Neural cell (in vitro differentiated cells): ENCODE measurements around the gene SULF2. TPM values are rescaled to one million over a fixed set of nuclear protein-coding genes. Genes with fewer than 3 reads are reported as not detected.
A peak's percentile ranks its signal among the peaks of the same experiment; 100 is the strongest.

Experiments used
- H2AFZ ChIP-seq: fragments of 200-600, 300-800 bp; sonication (generic), shearing (Covaris generic); 2 replicates; pipeline ENCODE4 v1.6.0; 2014; ENCODE audit warnings: low read depth, mild to moderate bottlenecking, antibody characterized with exemption, low read length, moderate library complexity
- H3F3A ChIP-seq: fragments of 200-600 bp; shearing (Covaris generic); 2 replicates; pipeline ENCODE4 v1.6.1; 2016; ENCODE audit warnings: mild to moderate bottlenecking, moderate library complexity, mixed read lengths, antibody characterized with exemption, low read length; ENCODE audit not compliant: insufficient read depth, poor library complexity, severe bottlenecking
- H3K27ac ChIP-seq: fragments of 200-600, 300-800 bp; sonication (generic), shearing (Covaris generic); 2 replicates; pipeline ENCODE4 v1.5.1; 2014; ENCODE audit warnings: mild to moderate bottlenecking, low read length, moderate library complexity
- H3K27me3 ChIP-seq: fragments of 300-800, 200-600 bp; sonication (generic), shearing (Covaris generic); 2 replicates; pipeline ENCODE4 v1.6.0; 2014; ENCODE audit warnings: mild to moderate bottlenecking, low read depth, low read length, moderate library complexity; ENCODE audit not compliant: insufficient read depth
- H3K36me3 ChIP-seq: fragments of 300-800, 200-600 bp; sonication (generic), shearing (Covaris generic); 2 replicates; pipeline ENCODE4 v1.5.1; 2014; ENCODE audit warnings: mild to moderate bottlenecking, antibody characterized with exemption, low read length, moderate library complexity; ENCODE audit not compliant: insufficient read depth
- H3K4me2 ChIP-seq: fragments of 300-800, 200-600 bp; sonication (generic), shearing (Covaris generic); 2 replicates; pipeline ENCODE4 v1.6.0; 2014; ENCODE audit warnings: mild to moderate bottlenecking, low read length
- H3K4me3 ChIP-seq: fragments of 300-800, 200-600 bp; sonication (generic), shearing (Covaris generic); 2 replicates; pipeline ENCODE4 v1.5.1; 2014; ENCODE audit warnings: mild to moderate bottlenecking, low read length, moderate library complexity
- H3K79me2 ChIP-seq: fragments of 200-600 bp; shearing (Covaris generic); replicated peaks from 2 replicates; pipeline ENCODE4 v1.6.0; 2014; ENCODE audit warnings: mild to moderate bottlenecking, low read length, moderate library complexity; ENCODE audit not compliant: insufficient read depth
- H3K9ac ChIP-seq: fragments of 300-800, 200-600 bp; sonication (generic), shearing (Covaris generic); 2 replicates; pipeline ENCODE4 v1.6.1; 2016; ENCODE audit warnings: mild to moderate bottlenecking, low read length, mixed read lengths
- H3K9me2 ChIP-seq: fragments of 200-600 bp; shearing (Covaris generic); 2 replicates; pipeline ENCODE4 v1.6.1; 2016; ENCODE audit warnings: mild to moderate bottlenecking, low read length, mixed read lengths; ENCODE audit not compliant: insufficient read depth
- H3K9me3 ChIP-seq: fragments of 200-600, 300-800 bp; sonication (generic), shearing (Covaris generic); 2 replicates; pipeline ENCODE4 v1.6.1; 2016; ENCODE audit warnings: mild to moderate bottlenecking, mixed run types, low read length, moderate library complexity, mixed read lengths
- H4K20me1 ChIP-seq: fragments of 200-600 bp; shearing (Covaris generic); 2 replicates; pipeline ENCODE4 v1.6.1; 2016; ENCODE audit warnings: mild to moderate bottlenecking, mixed run types; ENCODE audit not compliant: insufficient read depth
- CTCF ChIP-seq: fragments of 450-650 bp; IDR thresholded peaks from 2 replicates; pipeline ENCODE4 v1.5.1; 2014; ENCODE audit warnings: antibody characterized with exemption, mild to moderate bottlenecking, moderate library complexity; ENCODE audit not compliant: poor library complexity, severe bottlenecking
- EP300 ChIP-seq: fragments of 450-650 bp; conservative IDR thresholded peaks from 2 replicates; pipeline ENCODE4 v1.6.1; 2014; ENCODE audit warnings: antibody characterized with exemption, mild to moderate bottlenecking, moderate library complexity; ENCODE audit not compliant: poor library complexity, severe bottlenecking
- EZH2 ChIP-seq: fragments of 200-600, 300-800 bp; shearing (Covaris generic), sonication (generic); IDR thresholded peaks from 2 replicates; pipeline ENCODE4 v1.6.1; 2014; ENCODE audit warnings: antibody characterized with exemption, low read length, borderline replicate concordance, mild to moderate bottlenecking; ENCODE audit not compliant: insufficient read depth, poor library complexity, severe bottlenecking
- MXI1 ChIP-seq: fragments of 450-650 bp; conservative IDR thresholded peaks from 2 replicates; pipeline ENCODE4 v1.6.1; 2014; ENCODE audit warnings: antibody characterized with exemption, mild to moderate bottlenecking; ENCODE audit not compliant: poor library complexity, severe bottlenecking
- POLR2AphosphoS5 ChIP-seq: IDR thresholded peaks from 2 replicates; pipeline ENCODE4 v1.6.1; 2012
- RAD21 ChIP-seq: fragments of 450-650 bp; conservative IDR thresholded peaks from 2 replicates; pipeline ENCODE4 v1.6.1; 2014; ENCODE audit warnings: antibody characterized with exemption, mild to moderate bottlenecking, moderate library complexity
- REST ChIP-seq: IDR thresholded peaks from 2 replicates; pipeline ENCODE4 v1.6.1; 2012; ENCODE audit warnings: borderline replicate concordance
- SMC3 ChIP-seq: fragments of 450-650 bp; conservative IDR thresholded peaks from 2 replicates; pipeline ENCODE4 v1.6.1; 2014; ENCODE audit warnings: antibody characterized with exemption, mild to moderate bottlenecking, moderate library complexity; ENCODE audit not compliant: poor library complexity
- TAF1 ChIP-seq: IDR thresholded peaks from 2 replicates; pipeline ENCODE4 v1.6.1; 2012; ENCODE audit warnings: low read depth
- polyA plus RNA-seq: library from polyadenylated mRNA; depleted of rRNA; stranded (reverse); fragments of >200 nt; gene quantifications from 2 replicates; pipeline ENCODE4 v1.2.3, GENCODE V29; 2014

The SULF2 gene
- polyA plus RNA-seq, 1 donor from 2014 or later, result 30.0 TPM

GRCh38 chr20:47783828-47784598 is 1.3 kb downstream of the SULF2 start:
- Histone ChIP-seq H3K9me2 (no peaks in the 10 kb centered on the region), H3K4me3 (peak overlapping the region; percentile 91), H3K4me2 (peak overlapping the region; percentile 97), H4K20me1 (no peaks in the 10 kb centered on the region), H3F3A (no peaks in the 10 kb centered on the region), H2AFZ (no peak overlapping the region), H3K9me3 (no peaks in the 10 kb centered on the region), H3K27me3 (peaks cover 20% of the 10 kb centered on the region), H3K79me2 (no peaks in the 10 kb centered on the region), H3K36me3 (no peaks in the 10 kb centered on the region), H3K27ac (no peak overlapping the region), H3K9ac (peak overlapping the region; percentile 60)
- TF ChIP-seq SMC3, result no peak

- TF ChIP-seq POLR2AphosphoS5 (no peak), REST (no peak), MXI1 (no peak), EZH2 (no peak), SMC3 (no peak), TAF1 (no peak), RAD21 (no peak), EP300 (no peak), CTCF (no peak)
- Histone ChIP-seq H4K20me1 (no peaks in the 10 kb centered on the region), H3K4me3 (peak overlapping the region; percentile 91), H3K4me2 (peak overlapping the region; percentile 97), H3K36me3 (no peaks in the 10 kb centered on the region), H2AFZ (no peak overlapping the region), H3K27me3 (peaks cover 20% of the 10 kb centered on the region), H3F3A (no peaks in the 10 kb centered on the region), H3K9ac (no peak overlapping the region), H3K9me2 (no peaks in the 10 kb centered on the region), H3K27ac (no peak overlapping the region), H3K9me3 (no peaks in the 10 kb centered on the region), H3K79me2 (no peaks in the 10 kb centered on the region)
These were observed 2.2 kb downstream of the SULF2 start for GRCh38 chr20:47782920-47783552.
